ENCODE data around the gene WDR26.
"Not testable (repeated sequence)": the region's sequence is repeated elsewhere in the genome, so short reads cannot be mapped to it uniquely, and the experiment has no call there.

WDR26 gene

DNA sequence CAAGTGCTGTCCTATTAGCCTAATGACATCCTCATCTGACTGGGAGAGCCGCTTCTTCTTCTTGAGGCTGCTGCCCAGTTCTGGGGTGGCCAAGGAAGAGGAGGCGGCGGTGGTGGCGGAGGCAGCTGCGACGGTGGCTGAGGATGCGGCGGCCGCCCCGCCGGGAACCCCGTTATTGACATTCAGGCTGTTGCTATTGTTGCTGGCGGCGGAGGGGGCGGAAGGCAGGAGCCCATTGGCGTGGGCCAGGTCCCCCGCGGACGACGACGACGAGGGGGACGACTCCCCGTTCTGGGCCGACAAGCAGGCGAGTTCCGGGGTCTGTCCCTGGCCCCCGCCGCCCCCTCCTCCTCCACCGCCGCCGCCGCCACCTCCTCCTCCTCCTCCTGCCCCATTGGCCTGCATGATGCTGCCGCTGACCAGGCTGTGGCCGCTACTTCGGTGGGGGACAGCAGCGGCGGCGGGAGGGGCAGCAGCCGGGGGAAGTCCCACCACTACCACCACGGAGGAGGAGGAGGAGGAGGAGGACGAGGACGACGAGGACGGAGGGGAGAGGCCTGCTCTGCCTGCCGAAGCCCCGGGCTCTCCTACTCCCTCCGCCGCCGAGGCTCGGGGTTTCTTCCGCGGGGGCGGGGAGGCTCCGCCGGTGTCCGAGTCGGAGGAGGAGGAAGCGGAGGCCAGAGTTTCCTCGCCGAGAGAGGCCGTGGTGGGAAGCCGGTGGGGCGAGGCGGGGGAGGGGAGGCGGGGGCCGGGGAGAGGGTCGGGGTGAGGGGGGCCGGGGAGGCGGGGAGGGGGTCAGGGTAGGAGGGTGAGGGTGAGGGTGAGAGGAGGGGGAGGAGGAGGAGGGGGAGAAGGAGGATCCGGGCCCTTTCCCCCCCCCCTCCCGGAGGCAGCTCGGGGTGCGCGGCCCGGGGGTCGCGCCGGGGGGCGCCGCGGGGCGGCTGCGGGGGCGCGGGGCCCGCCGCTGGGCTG is 610 bp downstream of the WDR26 start:
- no peak for FAIRE-seq

- FAIRE-seq = no peak
Observed at GRCh38 chr1:224433041-224433691, 1.4 kb downstream of the WDR26 start.

GRCh38 chr1:224432672-224433040 is 1.9 kb downstream of the WDR26 start:
- FAIRE-seq = no peak

DNA sequence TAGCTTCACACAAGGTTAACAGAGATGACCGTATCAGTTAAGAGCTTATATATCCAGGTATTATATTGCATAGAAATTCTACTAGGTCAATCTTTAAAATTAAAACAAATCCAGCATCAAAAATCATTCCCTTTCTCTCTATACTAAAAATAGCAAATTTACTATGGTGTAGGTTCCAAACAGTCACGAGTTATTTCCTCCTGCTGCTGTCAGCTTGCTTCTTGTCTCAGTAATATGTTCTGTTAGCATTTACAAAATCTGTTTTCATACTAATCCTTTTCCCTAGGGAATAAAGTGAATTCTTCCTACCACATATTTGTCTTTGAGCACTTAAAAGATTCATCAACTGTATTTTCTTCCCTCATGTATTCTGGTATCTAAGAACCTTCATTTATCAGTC is 2.5 kb downstream of the WDR26 start:
- FAIRE-seq = no peak

GRCh38 chr1:224431726-224432125 is 2.9 kb downstream of the WDR26 start:
- no peak for FAIRE-seq

DNA sequence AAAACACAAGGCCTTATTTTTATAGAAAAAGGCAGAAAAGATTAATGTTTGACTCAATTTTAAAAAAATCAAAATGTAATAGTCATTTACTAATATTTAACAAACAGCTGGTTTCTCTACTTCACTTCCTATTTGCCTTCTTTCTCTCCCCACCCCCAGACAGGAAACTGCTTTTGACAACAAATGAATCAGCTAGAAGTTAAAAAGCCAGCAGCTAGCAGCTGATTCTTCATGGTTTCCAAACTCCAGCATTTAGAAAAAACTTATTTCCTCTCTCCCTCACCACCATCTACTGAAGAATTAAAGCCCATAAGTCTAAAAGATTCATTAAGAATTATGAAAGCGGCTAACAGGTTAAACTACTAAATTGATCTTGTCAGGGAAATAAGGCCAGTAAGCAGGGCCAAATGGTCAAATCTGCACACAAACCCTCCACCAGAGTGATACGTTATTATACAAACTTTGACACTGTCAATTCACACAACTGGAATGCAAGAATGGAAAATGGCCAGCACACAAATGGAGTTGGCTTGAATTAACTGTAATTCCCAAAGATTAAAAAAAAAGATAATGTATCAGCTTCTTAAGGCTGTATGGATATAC is 4.0 kb downstream of the WDR26 start:
- no peak for FAIRE-seq

- no peak for FAIRE-seq
Observed at GRCh38 chr1:224429616-224430326, 4.8 kb downstream of the WDR26 start.

GRCh38 chr1:224428713-224429112 is 5.9 kb downstream of the WDR26 start:
- FAIRE-seq = not testable (repeated sequence)

- FAIRE-seq = no peak
Observed at GRCh38 chr1:224427346-224427745, 7.3 kb downstream of the WDR26 start.

- not testable (repeated sequence) for FAIRE-seq
Observed at GRCh38 chr1:224426869-224427268, 7.7 kb downstream of the WDR26 start.

- FAIRE-seq = no peak
Observed at GRCh38 chr1:224425279-224425884, 9.2 kb downstream of the WDR26 start.

GRCh38 chr1:224420106-224420505 is 14.5 kb downstream of the WDR26 start:
- no peak for FAIRE-seq

GRCh38 chr1:224411766-224412165 is 22.8 kb downstream of the WDR26 start:
- FAIRE-seq = no peak

DNA sequence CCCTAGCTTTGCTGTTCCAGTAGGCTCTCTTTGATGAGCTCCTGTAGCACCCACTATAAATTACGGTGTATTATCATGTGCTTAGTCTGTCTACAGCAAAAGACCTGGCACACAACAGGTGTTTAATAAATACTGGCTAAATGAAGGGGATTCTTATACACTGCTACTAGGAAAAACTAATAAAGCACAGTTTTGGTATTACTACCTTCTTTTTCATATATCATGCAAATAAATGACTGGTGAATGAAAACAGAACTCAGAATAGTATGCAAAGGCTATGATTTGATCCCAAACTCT is 26.4 kb downstream of the WDR26 start:
- no peak for FAIRE-seq

- FAIRE-seq = no peak
Observed at GRCh38 chr1:224407571-224408293, 26.9 kb downstream of the WDR26 start.

DNA sequence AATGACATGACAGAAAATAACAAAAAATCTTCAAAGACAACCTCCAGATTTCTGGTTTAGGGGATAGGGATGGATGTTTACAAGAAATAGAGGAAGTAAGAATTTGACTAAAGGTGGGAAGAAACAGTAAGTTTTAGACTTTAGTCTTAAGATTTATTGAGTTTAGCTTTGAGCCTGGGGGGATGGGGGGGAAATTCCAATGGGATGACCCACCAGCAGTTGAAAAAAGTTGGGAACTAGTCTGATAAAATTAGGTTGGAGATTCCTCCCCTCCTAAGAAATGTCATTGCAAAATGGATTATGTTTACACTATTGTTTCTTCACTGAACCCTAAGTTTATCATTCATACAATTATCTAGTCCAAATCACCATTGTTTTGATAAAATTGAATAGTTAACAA is 28.4 kb downstream of the WDR26 start:
- no peak for FAIRE-seq

GRCh38 chr1:224405604-224405970 is 29.0 kb downstream of the WDR26 start:
- no peak for FAIRE-seq

- FAIRE-seq = no peak
Observed at GRCh38 chr1:224404916-224405603, 29.5 kb downstream of the WDR26 start.

GRCh38 chr1:224402472-224403036 is 32.0 kb downstream of the WDR26 start:
- peak; percentile 28 for FAIRE-seq

DNA sequence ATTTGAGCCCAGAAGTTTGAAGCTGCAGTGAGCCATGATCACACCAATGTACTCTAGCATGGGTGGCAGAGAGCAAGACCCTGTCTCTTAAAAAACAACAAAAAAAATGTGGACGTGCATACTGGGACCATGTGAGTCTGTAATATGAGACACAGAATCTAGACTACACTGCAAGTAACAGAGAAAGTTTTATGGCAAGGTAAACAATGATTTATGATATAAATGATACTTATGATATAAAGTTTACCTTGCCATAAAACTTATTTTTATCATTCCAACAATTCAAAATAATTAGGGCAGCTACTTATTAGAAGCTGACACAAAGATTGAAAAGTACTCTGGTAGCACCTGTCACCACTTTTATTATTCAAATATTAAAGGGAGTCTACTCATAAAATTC is 34.7 kb downstream of the WDR26 start:
- FAIRE-seq = peak; percentile 14

DNA sequence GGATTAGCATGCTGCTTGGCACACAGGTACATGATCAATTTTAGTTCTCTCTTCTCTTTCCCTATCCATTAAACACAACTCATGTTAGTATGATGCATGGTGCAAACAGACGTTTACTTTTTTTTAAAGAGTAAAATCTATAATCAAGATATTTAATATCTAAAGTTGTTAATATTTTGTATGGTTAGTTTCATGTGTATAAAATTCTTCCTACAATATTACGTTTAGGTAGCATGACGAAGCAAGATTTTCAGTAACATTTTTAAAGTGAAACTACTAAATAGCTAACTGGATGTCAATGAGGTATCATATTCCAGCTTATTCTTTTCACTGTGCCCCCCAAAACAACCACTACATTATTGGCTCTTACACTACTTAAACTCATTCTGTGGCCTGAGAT is 41.3 kb downstream of the WDR26 start:
- no peak for FAIRE-seq

Data from colon (tissue), 2 donors.